Measurements from ENCODE around the gene DLGAP1.
"Not testable (repeated sequence)": the region's sequence is repeated elsewhere in the genome, so short reads cannot be mapped to it uniquely, and the experiment has no call there.

DLGAP1 gene

GRCh38 chr18:3667255-3668137 is 787.6 kb downstream of the DLGAP1 start:
- DNase-seq, result no peak

DNA sequence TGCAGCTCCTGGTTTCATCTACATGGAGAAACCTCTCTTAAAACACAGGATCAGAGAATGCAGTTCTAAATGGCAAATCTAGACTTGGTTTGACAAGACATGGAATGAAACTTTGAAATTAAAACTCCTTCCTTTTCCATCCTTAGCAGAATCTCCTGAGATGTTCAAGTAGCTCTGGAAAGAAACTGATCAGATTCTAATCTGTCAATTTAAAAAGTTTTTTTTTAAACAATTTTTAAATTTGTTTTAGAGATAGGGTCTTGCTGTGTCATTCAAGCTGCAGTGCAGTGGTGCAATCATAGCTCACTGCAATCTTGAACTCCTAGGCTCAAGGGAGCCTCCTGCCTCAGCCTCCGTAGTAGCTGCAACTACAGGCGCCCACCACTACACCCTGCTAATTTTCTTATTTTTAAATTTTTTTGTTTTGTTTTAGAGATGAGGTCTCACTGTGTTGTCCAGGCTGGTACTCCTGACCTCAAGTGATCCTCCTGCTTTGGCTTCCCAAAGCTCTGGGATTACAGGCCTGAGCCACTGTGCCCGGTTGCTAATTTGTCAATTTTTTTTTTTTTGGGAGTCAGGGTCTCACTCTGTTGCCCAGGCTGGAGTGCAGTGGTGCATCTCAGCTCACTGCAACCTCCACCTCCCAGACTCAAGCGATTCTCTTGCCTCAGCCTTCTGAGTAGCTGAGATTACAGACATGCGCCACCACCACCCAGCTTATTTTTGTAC is 788.4 kb downstream of the DLGAP1 start:
- DNase-seq, result no peak

DNA sequence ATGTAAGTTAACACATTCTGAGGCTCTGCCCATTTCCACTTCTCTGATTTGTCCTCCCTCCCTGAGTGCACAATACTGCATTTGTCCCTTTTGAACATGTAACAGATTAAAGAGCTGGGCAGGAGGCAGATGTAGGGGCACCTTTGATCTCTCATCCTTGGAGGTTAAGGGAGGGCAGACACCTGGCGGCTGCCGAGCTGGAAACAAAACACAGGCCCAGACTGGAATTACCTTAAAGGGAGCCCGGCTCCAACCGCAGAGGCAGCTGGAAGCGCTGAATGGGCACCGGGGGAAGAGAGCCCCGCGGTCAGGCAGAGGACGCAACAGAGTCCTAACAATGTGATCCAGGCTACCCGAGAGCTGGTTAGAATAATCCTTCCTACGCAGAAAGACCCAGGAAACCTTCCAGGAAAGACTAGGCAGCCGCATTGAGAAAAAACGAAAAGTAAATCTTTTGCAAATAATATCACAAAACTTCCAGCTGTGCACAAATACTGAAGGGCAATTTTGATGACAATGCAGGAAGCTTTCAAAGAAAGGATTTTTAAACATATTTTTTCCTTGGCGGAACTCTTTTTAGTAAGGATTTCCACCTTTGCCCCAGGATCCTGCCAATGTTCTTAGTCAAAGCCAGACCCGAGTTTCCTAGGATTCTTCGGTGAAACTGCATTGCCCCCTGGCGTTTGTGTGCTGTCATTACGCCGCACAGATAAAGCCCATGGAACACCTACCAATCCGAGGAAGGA is 789.2 kb downstream of the DLGAP1 start:
- DNase-seq, result peak; percentile 12

- no peak for DNase-seq
Observed at GRCh38 chr18:3665204-3665603, 789.9 kb downstream of the DLGAP1 start.

DNA sequence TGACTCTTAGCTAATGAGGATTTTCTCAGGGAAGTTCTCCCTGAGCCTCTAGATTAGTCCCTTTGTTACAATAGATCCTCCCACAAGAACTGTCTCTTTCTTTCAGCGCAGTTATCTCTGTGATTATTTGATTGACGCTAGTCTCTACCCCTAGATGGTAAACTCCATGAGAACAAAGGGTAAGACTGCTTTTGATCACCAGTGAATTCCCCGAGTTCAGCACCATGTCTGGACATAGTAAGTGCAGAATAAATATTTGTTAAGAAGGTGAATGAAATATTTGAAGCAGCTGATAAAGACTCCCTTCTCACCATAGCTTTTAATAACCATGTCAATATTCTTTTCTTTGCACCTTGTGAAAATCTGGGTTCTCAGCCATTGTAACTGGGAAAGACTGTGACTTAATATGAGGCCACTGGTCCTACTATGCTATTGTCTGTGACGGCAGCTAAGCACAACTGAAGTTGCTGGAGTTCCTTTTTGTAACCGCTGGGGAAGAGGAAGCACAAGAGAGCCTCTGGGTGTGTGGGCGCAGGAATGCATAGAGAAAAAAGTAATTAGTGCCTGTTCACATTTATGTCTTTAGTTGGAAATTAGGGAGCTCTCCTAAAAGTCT is 790.4 kb downstream of the DLGAP1 start:
- DNase-seq, result no peak

DNA sequence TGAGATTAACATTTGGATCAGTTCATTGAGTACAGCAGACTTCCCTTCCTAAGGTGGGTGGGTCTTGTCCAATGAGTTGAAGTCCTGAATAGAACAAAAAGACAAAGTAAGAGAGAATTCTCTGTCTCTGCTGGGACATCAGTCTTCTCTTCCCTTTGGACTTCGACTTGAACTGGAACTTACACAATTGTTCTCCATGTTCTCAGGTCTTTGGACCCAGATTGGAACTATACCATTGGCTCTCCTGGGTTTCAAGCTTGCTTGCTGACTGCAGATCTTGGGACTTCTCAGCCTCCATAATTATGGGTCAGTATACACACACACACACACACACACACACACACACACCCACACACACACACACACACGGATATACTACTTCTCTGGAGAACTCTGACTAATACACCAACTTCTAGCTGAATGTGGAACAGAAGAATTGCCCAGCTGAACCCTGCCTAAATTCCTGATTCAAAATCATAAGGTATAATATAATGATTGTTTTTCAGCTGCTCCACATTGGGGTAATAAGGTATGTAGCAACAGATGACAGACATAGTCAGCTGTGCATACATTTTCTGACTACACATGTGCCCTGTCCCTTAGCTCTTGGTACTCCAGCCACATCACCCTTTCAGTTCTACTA is 791.1 kb downstream of the DLGAP1 start:
- no peak for DNase-seq

DNA sequence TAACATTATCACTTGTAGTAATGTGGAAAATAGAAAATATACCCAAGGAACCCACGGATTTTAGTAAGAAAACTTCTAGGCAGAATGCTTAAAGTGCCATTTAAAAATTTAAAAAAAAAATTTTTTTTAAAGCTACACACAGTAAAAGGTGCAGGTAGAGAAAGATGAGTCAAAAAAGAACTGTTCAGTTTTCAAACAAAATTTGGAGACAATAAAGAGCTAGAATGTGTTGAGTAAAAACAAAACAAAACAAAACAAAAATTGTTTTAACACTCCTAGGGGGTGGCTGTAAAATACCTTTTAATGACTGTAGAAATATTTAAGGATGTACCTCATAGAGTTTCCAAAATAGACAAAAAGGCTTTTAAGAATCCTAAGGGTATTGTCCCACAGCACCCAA is 793.1 kb downstream of the DLGAP1 start:
- no peak for DNase-seq

- no peak for DNase-seq
Observed at GRCh38 chr18:3660739-3661515, 794.2 kb downstream of the DLGAP1 start.

DNA sequence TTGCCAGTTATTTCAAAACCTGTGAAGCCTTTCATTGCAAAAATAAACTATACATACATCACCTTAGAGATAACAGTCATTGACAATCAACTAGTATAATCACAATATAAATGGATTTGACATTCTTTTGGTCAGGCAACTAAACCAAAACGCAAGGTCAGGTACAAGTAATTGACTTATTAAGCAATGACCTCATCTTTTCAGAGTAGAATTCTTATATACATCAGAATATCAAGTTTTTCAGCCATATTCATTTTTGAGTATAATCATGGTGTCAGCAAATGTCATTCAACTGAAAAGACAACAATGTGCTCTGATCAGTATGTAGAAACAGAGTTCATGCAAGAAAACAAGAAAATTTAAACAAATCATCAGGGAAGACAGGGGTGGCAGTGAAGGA is 796.6 kb downstream of the DLGAP1 start:
- no peak for DNase-seq

GRCh38 chr18:3655254-3656050 is 799.7 kb downstream of the DLGAP1 start:
- no peak for DNase-seq

- no peak for DNase-seq
Observed at GRCh38 chr18:3654442-3655253, 800.5 kb downstream of the DLGAP1 start.

DNA sequence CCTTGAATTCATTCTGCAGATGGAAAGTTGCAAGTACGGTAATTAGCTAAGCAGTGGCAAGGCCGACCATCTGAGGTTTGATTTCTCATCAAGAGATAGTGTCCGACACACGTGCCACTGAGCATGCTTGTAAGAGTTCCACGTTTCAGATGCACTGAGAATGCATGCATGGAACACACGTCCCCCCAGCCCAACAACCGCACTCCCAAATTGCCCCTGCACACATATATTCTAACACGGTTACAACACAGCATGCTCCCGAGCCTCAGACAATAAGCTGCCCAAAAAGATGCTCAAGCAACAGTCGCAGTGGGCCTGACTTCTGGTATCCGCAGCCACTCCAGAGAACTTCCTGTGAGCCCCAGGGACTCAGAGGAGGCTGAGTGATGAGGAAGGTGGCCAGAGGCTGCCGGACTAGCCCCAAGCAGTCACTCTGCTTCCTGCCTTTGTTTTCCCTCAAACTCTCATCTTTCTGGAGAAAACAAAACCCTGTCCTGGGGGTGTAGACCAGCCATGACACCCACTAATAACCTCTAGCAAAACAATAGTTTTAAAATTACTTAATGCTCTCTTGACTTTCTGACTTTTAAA is 801.2 kb downstream of the DLGAP1 start:
- DNase-seq, result no peak

GRCh38 chr18:3653263-3653850 is 801.8 kb downstream of the DLGAP1 start:
- DNase-seq, result no peak

- DNase-seq, result no peak
Observed at GRCh38 chr18:3652380-3653262, 802.5 kb downstream of the DLGAP1 start.

GRCh38 chr18:3651266-3651665 is 803.8 kb downstream of the DLGAP1 start:
- DNase-seq, result no peak

DNA sequence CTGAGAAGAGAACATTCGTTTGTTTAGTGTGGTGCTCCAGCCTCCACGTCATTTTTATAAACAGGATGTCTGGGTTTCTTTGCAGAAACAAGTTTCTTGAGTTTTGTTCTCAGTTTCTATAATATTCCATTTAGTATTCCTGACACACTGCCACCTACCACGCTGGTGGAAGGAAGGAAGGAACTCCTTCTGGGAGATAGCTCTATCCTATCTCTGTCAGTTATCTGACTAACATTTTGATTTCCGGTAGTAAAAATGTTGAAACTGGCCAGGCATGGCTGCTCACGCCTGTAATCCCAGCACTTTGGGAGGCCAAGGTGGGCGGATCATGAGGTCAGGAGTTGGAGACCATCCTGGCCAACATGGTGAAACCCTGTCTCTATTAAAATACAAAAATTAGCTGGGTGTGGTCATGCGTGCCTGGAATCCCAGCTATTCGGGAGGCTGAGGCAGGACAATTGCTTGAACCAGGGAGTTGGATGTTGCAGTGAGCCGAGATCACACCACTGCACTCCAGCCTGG is 804.5 kb downstream of the DLGAP1 start:
- not testable (repeated sequence) for DNase-seq

- DNase-seq, result no peak
Observed at GRCh38 chr18:3649633-3650426, 805.3 kb downstream of the DLGAP1 start.

Data from NK-92 treated with Interleukin-12 subunit alpha and Interleukin-12 subunit beta, amount 100 ng/mL, for 24 hours (cell line).